Measurements from ENCODE around the gene GATA5.

Gene GATA5

DNA sequence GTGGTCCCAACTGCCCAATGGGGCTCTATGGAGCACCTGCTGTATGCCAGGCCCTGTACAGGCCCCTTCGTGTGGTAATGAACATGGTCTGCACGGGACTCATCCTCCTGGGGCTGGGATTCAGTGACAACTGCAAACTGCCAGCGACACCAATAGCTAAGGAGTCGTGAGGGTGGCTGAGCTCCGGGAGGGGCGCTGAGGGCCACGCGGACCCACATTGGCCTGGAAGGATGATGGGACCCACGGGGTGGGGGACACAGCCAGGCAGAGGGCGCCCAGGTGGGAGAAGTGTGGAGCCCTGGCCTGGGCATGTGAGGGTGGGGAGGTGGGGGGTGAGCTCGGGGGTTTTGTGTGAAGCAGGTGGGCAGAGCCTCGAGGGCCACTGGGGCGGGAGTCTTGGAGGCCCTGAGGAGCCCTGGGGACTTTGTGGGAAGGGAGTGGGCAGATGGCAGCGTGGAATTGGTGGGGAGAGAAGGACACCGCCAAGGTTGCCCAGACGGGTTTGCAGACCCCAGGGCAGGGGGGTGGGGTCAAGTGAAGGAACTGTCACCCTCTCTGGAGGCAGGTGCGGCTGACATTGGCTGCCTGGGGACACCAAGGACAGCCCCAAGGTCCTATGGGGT is 22.5 kb downstream of the GATA5 start:
- no peak for DNase-seq (ENCODE audit: low read depth)

DNA sequence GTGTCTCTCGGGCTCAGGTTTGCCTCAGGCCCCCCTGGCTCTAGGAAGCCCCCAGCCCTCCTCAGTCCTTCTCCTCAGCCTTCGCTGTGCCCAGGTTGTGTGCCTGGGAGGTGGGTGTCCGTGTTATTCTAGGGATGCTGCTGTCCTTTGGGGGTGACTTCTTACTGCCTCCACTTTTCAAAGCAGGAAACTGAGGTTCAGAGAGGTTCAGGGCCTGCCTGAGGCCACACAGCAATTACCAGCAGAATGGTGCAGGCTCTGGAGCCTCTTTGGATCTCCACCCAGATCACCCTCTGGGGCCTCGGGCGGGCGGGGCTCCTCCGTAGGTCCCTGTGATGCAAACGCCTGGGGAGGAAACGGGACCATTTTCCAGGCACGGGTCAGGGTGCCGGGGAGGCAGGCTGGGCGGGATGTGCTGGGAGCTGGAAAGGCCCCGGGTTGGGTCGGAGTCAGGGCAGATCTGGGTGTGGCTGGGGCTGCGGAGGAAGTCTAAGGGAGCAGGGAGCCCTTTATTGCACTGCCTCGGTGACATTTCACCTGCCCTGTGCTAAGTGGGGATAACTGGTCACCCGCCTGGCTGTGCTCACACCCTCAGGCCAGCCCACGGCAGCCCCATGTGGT is 23.2 kb downstream of the GATA5 start:
- no peak for DNase-seq (ENCODE audit: low read depth)

DNA sequence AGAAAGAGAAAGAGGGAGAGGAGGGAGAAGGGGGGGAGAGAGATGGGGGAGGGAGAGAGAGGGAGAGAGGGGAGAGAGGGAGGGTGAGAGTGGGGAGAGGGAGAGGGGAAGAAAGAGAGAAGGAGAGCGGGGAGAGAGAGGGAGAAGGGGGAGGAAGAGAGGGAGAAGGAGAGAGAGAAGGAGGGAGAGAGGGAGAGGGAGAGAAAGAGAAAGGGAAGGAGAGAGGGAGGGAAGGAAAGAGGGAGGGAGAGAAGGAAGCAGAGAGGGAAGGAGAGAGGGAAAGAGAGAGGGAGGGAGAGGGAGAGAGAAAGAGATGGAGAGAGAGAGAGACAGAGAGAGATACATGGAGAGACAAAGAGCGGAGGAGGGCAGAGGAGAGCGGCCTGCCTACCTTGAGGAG is 23.8 kb downstream of the GATA5 start:
- DNase-seq (ENCODE audit: low read depth), result no peak

GRCh38 chr20:62451156-62451767 is 24.5 kb downstream of the GATA5 start:
- no peak for DNase-seq (ENCODE audit: low read depth)

GRCh38 chr20:62449951-62450691 is 25.7 kb downstream of the GATA5 start:
- no peak for DNase-seq (ENCODE audit: low read depth)

- DNase-seq (ENCODE audit: low read depth), result no peak
These were observed 27.0 kb downstream of the GATA5 start for GRCh38 chr20:62448788-62449187.

DNA sequence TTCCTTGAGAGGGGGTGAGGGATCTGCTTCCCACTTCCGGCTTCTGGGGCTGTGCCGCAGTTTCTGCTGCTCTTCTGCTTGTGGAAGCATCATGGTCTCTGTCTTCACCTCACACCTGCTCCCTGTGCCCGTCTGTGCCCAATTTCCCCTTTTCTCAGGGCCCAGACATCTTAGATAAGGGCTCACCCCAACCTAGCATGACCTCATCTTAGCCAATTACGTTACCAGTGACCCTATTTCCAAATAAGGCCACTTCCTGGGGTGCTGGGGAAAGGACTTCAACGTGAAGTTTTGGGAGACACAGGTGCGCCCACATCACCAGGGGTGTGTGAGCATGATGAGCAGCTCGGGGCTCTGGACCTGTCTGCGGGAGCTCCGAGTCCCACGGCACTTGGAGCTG is 27.8 kb downstream of the GATA5 start:
- DNase-seq (ENCODE audit: low read depth), result no peak

- DNase-seq (ENCODE audit: low read depth), result no peak
These were observed 28.6 kb downstream of the GATA5 start for GRCh38 chr20:62446888-62447869.

- DNase-seq (ENCODE audit: low read depth), result no peak
These were observed 29.3 kb downstream of the GATA5 start for GRCh38 chr20:62446481-62446880.

DNA sequence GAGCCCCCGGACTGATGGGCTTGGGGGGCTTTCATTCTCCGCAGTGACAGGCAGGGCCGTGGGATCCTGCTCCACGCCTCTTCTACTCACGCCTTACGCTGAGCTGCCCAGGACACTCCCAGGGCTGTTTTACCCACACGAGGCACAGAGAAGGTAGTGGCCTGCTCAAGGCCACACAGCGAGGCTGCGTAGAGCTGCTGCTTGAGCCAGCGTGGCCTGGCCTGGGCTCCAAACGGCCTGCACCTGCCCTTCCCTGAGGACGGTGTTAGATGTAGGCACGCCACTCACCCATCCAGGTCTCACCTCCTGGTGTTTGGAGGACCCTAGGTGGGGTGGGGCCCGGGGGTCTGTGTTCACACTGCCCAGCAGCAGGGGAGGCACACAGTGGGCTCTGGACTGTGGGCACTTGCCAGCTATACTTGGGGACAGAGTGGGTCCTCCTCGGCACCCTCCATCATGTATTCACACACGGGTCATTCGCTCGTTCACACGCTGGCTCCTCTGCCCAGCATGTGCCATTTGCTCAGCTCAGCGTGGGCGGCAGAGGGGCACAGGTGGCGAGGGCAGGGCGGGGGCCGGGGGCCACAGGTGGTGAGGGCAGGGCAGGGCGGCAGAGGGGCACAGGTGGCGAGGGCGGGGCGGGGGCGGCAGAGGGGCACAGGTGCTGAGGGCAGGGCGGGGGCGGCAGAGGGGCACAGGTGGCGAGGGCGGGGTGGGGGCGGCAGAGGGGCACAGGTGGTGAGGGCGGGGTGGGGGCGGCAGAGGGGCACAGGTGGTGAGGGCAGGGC is 30.0 kb downstream of the GATA5 start:
- DNase-seq (ENCODE audit: low read depth), result no peak

DNA sequence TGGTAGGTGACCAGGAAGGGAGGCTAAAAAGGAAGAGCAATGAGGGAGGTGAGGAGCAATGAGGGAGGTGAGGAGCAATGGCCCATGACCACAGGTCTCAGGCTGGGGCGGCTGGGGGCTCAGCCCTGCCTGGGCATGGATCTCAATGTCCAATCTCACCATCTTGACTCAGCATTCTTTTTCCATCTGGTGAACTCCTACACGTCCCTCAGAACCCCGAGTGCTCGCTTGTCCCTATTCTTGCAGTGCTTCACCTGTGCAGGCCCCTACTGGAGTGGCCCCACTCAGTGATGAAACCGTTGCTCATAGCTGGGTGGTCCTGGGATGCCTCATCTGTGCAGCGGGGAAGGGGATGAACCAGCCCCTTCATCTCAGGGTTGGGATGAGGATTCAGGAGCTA is 31.5 kb downstream of the GATA5 start:
- DNase-seq (ENCODE audit: low read depth), result no peak

GRCh38 chr20:62441987-62442539 is 33.7 kb downstream of the GATA5 start:
- no peak for DNase-seq (ENCODE audit: low read depth)

DNA sequence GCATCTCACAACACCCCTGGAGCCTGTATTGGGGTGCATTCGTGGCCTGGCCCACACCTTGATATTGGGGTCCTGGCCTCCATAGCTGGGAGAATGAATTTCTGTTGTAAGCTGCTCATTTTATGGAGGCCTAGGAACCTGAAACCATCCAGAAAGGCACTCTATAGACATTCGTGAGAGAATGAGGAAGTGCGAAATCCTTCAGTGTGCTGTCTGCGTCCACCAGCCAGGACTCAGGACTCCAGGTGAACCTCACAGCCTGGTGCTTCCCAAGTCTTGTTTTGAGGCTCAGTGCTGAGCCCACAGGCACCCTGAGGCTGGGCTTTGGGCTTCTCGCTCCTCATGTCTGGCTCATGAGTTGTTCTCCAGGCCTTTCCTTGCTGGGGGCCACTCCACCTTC is 36.6 kb downstream of the GATA5 start:
- no peak for DNase-seq (ENCODE audit: low read depth)

DNA sequence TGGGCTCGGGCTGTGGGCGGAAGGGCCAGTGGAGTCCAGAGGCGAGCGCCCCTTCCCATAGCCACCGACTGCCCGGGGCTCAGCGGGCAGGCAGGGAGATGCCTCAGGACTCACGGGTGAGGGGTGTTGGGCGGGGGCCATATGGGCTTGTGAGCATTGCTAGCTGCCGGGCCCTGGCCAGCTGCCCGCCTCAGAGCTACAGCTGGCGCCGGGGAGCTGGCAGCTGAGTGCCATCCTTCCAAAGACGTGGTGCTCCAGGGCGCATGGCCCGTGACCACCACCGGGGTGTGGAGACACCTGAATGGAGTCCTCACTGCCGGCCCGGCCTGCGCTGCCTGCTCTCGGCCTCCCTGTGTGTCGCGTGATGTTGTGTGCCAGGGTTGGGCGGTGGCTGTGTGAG is 37.9 kb downstream of the GATA5 start:
- DNase-seq (ENCODE audit: low read depth), result no peak

GRCh38 chr20:62437496-62437895 is 38.3 kb downstream of the GATA5 start:
- no peak for DNase-seq (ENCODE audit: low read depth)

DNA sequence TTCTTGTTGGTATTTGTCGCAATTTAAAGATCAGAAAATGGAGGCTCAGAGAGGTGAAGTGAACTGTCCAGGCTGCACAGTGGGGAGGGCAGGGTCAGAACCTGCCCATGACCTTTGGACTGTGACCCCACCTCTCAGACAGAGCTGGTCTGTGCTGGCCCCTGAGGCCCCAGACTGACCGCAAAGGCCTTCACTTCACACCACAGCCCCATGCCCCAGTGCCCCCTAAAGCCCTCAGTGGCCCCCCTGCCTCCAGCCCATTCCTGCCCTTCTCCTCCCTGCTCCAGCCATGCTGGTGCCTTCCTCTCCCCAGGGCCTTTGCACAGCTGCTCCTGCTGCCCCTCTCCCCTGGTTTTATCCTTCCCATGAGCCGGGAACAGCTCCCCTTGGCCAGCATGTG is 39.1 kb downstream of the GATA5 start:
- DNase-seq (ENCODE audit: low read depth), result no peak

- DNase-seq (ENCODE audit: low read depth), result no peak
These were observed 41.9 kb downstream of the GATA5 start for GRCh38 chr20:62433658-62434497.

DNA sequence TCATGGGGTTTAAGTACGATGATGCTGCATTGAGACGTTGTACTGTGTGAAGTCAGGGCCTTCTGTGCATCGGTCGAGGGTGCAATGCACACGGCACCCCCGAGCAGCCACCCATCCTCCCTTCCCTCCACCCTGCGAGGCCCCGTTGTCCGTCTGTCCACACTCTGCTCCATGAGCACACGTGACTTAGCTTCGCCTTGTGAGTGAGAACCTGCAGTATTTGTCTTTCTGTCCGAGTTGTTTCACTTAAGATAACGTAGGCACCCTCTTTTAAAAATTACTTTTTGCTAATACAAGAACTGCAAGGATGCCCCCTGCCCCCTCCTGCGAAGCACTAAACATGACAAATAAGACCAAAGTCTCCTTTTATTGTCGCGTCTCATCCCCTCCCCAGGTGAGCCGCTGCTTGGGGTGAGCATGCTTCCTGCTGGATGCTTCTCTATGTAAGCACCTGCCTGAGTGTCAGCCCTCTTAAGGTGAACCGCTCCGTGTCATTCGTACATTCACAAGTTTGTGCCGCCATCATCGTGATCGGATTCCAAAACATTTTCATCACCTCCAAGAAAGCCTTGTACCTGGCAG is 44.8 kb downstream of the GATA5 start:
- no peak for DNase-seq (ENCODE audit: low read depth)

- DNase-seq (ENCODE audit: low read depth), result no peak
These were observed 45.4 kb downstream of the GATA5 start for GRCh38 chr20:62430311-62430853.

All from activated T-helper 9 cell treated with anti-CD3 and anti-CD28 coated beads, Interleukin-2, amount 50 U/mL, for 16 hours (primary cell).